Stomach (tissue), 9 donors: ENCODE measurements around the gene PNPLA2. TPM values are rescaled to one million over a fixed set of nuclear protein-coding genes. Genes with fewer than 3 reads are reported as not detected.
A peak's percentile ranks its signal among the peaks of the same experiment; 100 is the strongest.

ENCODE experiments used
- DNase-seq, 2 donors: peaks; one replicate each; pipeline versions ENCODE4 v3.0.0 to v3.0.0-alpha.2; 2013 to 2019
- H3K27ac ChIP-seq, 5 donors: fragments of 200-600 bp in 4 of 5; sonication (generic) in 4 of 5; one replicate each; pipeline ENCODE4 v1.5.1; 2013 to 2019; ENCODE audit warnings: mild to moderate bottlenecking in 1 of 5, moderate library complexity in 1 of 5
- H3K27me3 ChIP-seq, 3 donors: fragments of 200-600 bp; sonication (generic); one replicate each; pipeline ENCODE4 v1.5.1; 2017 to 2019; ENCODE audit warnings: mixed run types in 1 of 3
- H3K36me3 ChIP-seq, 4 donors: fragments of 200-600 bp; sonication (generic); 1 replicate in 3 of 4; 2 replicates in 1 of 4; pipeline ENCODE4 v1.5.1; 2016 to 2019
- H3K4me1 ChIP-seq, 4 donors: fragments of 200-600 bp; sonication (generic); one replicate each; pipeline ENCODE4 v1.5.1; 2016 to 2019
- H3K4me3 ChIP-seq, 4 donors: fragments of 200-600 bp; sonication (generic) in 3 of 4; one replicate each; pipeline ENCODE4 v1.5.1; 2016 to 2019; ENCODE audit warnings: mild to moderate bottlenecking in 1 of 4
- H3K9me3 ChIP-seq, 4 donors: fragments of 200-600 bp; sonication (generic); one replicate each; pipeline ENCODE4 v1.5.1; 2016 to 2019
- CTCF ChIP-seq, 7 experiments: fragments of 450-650 bp in 4 of 7; fragments of 200-600 bp in 3 of 7; sonication (generic) in 3 of 7; IDR thresholded peaks; one replicate each; pipeline ENCODE4 v1.5.1; 2016 to 2019; ENCODE audit warnings: antibody characterized with exemption in 7 of 7, control low read depth in 2 of 7, mild to moderate bottlenecking in 1 of 7
- EP300 ChIP-seq: sonication (generic); formaldehyde crosslinking; IDR thresholded peaks from one replicate; pipeline ENCODE4 v1.6.1; 2017; ENCODE audit warnings: antibody characterized with exemption
- POLR2A ChIP-seq, 4 donors: fragments of 450-650 bp; IDR thresholded peaks; one replicate each; pipeline ENCODE4 v1.6.1; 2016; ENCODE audit warnings: antibody characterized with exemption in 4 of 4, control low read depth in 2 of 4, mild to moderate bottlenecking in 1 of 4, moderate library complexity in 1 of 4
- POLR2AphosphoS5 ChIP-seq, 3 donors: sonication (generic); formaldehyde crosslinking; IDR thresholded peaks; one replicate each; pipeline ENCODE4 v1.6.1; 2016; ENCODE audit warnings: antibody characterized with exemption in 3 of 3
- WGBS, 5 donors: extraction: QIAGEN DNeasy Blood & Tissue Kit in 3 of 5; methylation state at CpG; one replicate each; pipeline versions ENCODE4 v1.1.5 to v1.1.7; 2013 to 2018; 5-methylcytosine and 5-hydroxymethylcytosine counted together
- intact Hi-C: fragments of 100-400 bp; cut with DNase I; formaldehyde crosslinking; loops from one replicate; pipeline ENCODE4 v1.15.1; 2023; ENCODE audit warnings: low total_unique reads
- polyA plus RNA-seq, 3 donors: library from polyadenylated mRNA; stranded (reverse); fragments of 200-250 nt; gene quantifications; one replicate each; pipeline ENCODE4 v1.2.3, GENCODE V29; 2013
- total RNA-seq, 5 donors: library from RNA; depleted of rRNA; stranded (reverse); fragments of >200 nt; gene quantifications; one replicate each; pipeline versions ENCODE4 v1.1.0 to v1.2.3, GENCODE V29; 2014 to 2016
- donor health status: healthy with polysubstance abuse.
- donor health status: Bipolar disorder and iron deficiency.
- donor health status: healthy.

PNPLA2 gene
- total and polyA plus RNA-seq, 8 donors: 33.4 to 385 (median 82.9) TPM

GRCh38 chr11:849104-849824 is 30.6 kb downstream of the PNPLA2 start:
- Histone ChIP-seq H3K9me3 (no peaks in the 10 kb centered on the region), H3K4me3 (peak overlapping the region; percentile 47 to 58 (median 50)), H3K4me1 (peaks cover 41 to 75% (median 63%) of the 10 kb centered on the region in 4 donors), H3K27ac (no peak overlapping the region), H3K27me3 (peaks cover 0 to 42% (median 25%) of the 10 kb centered on the region in 3 donors), H3K36me3 (peaks cover 0 to 5% (median 2%) of the 10 kb centered on the region in 4 donors)
- WGBS, 5 donors: 1 to 15% (median 3%) methylated on average over 35 to 70 of the region's 71 CpGs
- peak in 1 of 2 donors; percentile 83 for DNase-seq
- TF ChIP-seq POLR2AphosphoS5 (IDR thresholded peaks at IDR 0.05): no peak
- no peak for TF ChIP-seq EP300
- no peak for TF ChIP-seq POLR2A (IDR thresholded peaks at IDR 0.05)
- TF ChIP-seq CTCF (IDR thresholded peaks at IDR 0.05): no peak
- intact Hi-C loops: loop anchor here (5.0 kb wide), 1 partner anchor 203 kb away; no protein-coding TSS in a partner anchor

DNA sequence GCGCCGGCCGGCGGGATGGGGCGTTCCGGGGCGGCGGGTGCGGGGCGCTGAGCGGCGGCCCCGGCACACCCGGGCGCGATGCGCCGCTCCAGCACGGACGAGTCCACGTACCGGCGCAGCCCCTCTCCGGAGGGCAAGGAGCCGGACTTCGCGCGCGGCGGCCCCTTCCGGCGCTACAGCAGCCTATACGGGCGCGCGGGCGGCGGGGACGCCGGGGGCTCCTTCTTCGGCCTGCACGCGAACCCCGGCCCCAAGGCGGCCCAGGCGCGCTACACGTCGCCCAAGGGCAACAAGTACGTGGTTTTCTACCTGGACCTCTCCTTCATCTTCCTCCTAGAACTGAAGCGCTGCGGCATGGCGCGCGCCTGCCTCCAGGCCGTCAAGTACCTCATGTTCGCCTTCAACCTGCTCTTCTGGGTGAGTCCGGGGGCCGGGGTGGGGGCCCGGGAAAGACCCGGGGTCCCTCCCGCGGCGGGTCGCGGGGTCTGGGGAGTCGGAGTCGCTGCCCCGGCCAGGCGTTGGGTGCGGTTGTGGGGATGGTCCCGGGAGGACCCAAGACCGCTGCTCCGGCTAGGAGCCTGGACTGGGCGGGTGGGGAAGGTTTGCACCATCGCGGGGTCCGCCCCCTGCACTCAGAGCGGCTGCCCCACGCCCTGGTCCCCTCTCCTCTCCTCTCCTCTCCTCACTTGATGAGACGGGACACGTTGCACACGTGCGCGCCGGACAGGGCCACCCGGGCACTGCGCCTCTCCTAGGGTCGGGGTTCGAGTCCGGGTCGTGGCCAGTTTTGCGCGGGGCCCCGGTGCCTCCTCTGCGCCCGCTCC is 31.4 kb downstream of the PNPLA2 start:
- TF ChIP-seq EP300: no peak
- no peak for TF ChIP-seq POLR2A (IDR thresholded peaks at IDR 0.05)
- TF ChIP-seq CTCF (IDR thresholded peaks at IDR 0.05): no peak

DNA sequence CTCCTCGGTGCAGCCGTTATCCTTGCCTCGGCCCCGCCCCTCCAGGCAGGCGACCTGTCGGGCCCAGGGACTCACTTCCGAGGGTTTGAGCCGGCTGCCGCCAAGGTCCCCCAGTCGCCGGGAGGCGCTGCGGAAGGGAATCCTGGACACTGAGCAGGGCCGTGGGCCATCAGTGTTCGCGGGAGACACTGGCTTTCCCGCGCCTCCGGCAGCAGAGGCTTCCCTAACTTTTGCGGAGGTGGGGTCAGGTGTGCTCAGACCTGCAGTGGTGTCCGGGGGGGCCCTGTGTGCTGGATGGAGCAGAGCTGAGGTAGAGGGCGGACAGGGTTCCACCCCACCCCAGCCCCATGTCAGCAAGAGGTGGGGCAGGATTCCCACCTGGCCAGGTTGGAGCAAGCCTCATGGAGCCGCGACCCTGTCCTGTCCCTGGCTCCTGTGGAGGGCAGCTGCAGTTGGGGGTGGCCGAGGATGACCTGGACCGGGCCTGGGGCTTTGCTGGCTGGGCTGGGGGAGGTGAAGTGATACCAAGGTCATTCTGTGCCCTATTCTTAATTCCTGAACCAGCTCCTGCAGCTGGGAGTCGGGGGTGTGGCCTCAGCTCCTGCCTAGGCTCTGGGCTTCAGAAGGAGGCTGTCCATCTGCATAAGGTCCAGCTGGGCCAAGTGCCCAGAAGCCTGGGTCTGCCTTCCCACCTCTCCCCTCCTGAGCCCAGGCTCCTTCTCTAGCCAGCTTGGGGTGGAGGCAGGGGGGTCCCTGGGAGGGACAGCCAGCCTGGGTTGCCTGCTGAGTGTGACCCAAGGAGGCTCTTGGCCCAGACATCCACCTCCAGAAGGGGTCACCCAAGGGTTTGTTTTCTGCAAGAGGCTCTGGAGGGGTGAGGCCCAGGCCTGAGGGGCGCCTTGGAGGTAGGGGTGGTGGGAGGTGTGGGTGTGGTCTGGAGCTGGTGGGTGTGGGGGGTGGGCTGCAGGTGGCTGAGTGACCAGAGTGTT is 32.4 kb downstream of the PNPLA2 start:
- DNase-seq: no peak
- TF ChIP-seq POLR2AphosphoS5 (IDR thresholded peaks at IDR 0.05) (no peak), CTCF (IDR thresholded peaks at IDR 0.05) (no peak), EP300 (no peak), POLR2A (IDR thresholded peaks at IDR 0.05) (no peak)
- H3K36me3 ChIP-seq: peaks cover 0 to 5% (median 2%) of the 10 kb centered on the region in 4 donors
- no peaks in the 10 kb centered on the region for H3K9me3 ChIP-seq
- H3K4me1 ChIP-seq: peaks cover 26 to 57% (median 48%) of the 10 kb centered on the region in 4 donors
- 44 to 59% (median 46%) methylated on average over 18 to 28 of the region's 28 CpGs for WGBS, 5 donors
- H3K27me3 ChIP-seq: peaks cover 0 to 42% (median 25%) of the 10 kb centered on the region in 3 donors
- no peak overlapping the region for H3K27ac ChIP-seq
- intact Hi-C loops: no loop called here
- H3K4me3 ChIP-seq: no peak overlapping the region

More for the DNA sequence above, 31.4 kb downstream of the PNPLA2 start:
- DNase-seq: peak in 1 of 2 donors; percentile 57
- Histone ChIP-seq H3K4me3 (peak overlapping the region; percentile 43 to 58 (median 48)), H3K36me3 (peaks cover 0 to 5% (median 2%) of the 10 kb centered on the region in 4 donors), H3K27me3 (peaks cover 0 to 42% (median 25%) of the 10 kb centered on the region in 3 donors), H3K9me3 (no peaks in the 10 kb centered on the region), H3K27ac (peak overlapping the region in 1 of 5 donors; percentile 42), H3K4me1 (peaks cover 32 to 66% (median 56%) of the 10 kb centered on the region in 4 donors)
- intact Hi-C loops: loop anchor here (5.0 kb wide), 1 partner anchor 202 kb away; no protein-coding TSS in a partner anchor
- WGBS, 5 donors: 13 to 43% (median 22%) methylated on average over 39 to 97 of the region's 97 CpGs
